Effector memory CD8-positive, alpha-beta T cell (primary cell): ENCODE results near the gene TOB1.
A peak's percentile ranks its signal among the peaks of the same experiment; 100 is the strongest.
"Not testable (repeated sequence)": the region's sequence is repeated elsewhere in the genome, so short reads cannot be mapped to it uniquely, and the experiment has no call there.

Source experiments
- ATAC-seq: fragments of 150-1000 bp; cut with Tn5 transposase; replicated peaks from 2 replicates; pipeline ENCODE4 v1.10.0; 2021; ENCODE audit warnings: mild to moderate bottlenecking, moderate library complexity
- DNase-seq, 3 experiments: peaks; one replicate each; pipeline ENCODE4 v3.0.0; 2021
- H3K27ac Mint-ChIP-seq, 2 donors: one replicate each; pipeline ENCODE4 v1.8.0; 2022; ENCODE audit warnings: mild to moderate bottlenecking in 2 of 2, mixed read lengths in 2 of 2, moderate library complexity in 2 of 2
- H3K27me3 Mint-ChIP-seq, 2 donors: one replicate each; pipeline ENCODE4 v1.8.0; 2022; ENCODE audit warnings: mixed read lengths in 2 of 2
- H3K36me3 Mint-ChIP-seq: one replicate; pipeline ENCODE4 v1.8.0; 2022; ENCODE audit warnings: mild to moderate bottlenecking, moderate library complexity, mixed read lengths; ENCODE audit not compliant: insufficient read depth
- H3K4me1 Mint-ChIP-seq, 2 donors: one replicate each; pipeline ENCODE4 v1.8.0; 2022; ENCODE audit warnings: low read depth in 2 of 2, mixed read lengths in 2 of 2
- H3K4me3 Mint-ChIP-seq, 2 donors: one replicate each; pipeline ENCODE4 v1.8.0; 2022; ENCODE audit warnings: mild to moderate bottlenecking in 2 of 2, mixed read lengths in 2 of 2, moderate library complexity in 2 of 2
- H3K9me3 Mint-ChIP-seq, 2 donors: one replicate each; pipeline ENCODE4 v1.8.0; 2022; ENCODE audit warnings: mixed read lengths in 2 of 2

The TOB1 gene

GRCh38 chr17:50868602-50869001 lies 2.4 kb upstream of the TOB1 start:
- DNase-seq = no peak

GRCh38 chr17:50868140-50868438 lies 1.9 kb upstream of the TOB1 start:
- Mint-ChIP-seq H3K4me1 (peaks cover 38 to 53% of the 10 kb centered on the region in 2 donors), H3K27me3 (no peaks in the 10 kb centered on the region), H3K4me3 (peak overlapping the region; percentile 98 to 99), H3K9me3 (no peaks in the 10 kb centered on the region), H3K36me3 (peaks cover 51% of the 10 kb centered on the region), H3K27ac (peak overlapping the region; percentile 90 to 95)
- ATAC-seq = no peak
- DNase-seq = no peak

More at GRCh38 chr17:50868602-50869001, 2.4 kb upstream of the TOB1 start:
- Mint-ChIP-seq H3K4me3 (peak overlapping the region; percentile 98 to 99), H3K36me3 (peaks cover 46% of the 10 kb centered on the region), H3K27ac (peak overlapping the region in 1 of 2 donors; percentile 95), H3K27me3 (no peaks in the 10 kb centered on the region), H3K9me3 (no peaks in the 10 kb centered on the region), H3K4me1 (peaks cover 33 to 53% of the 10 kb centered on the region in 2 donors)
- no peak for ATAC-seq

- Mint-ChIP-seq H3K27me3 (no peaks in the 10 kb centered on the region), H3K9me3 (no peaks in the 10 kb centered on the region), H3K4me3 (peak overlapping the region; percentile 98 to 99), H3K4me1 (peaks cover 41 to 55% of the 10 kb centered on the region in 2 donors), H3K36me3 (peaks cover 57% of the 10 kb centered on the region), H3K27ac (peak overlapping the region; percentile 90 to 95)
- DNase-seq (peak; percentile 71 to 77 (median 73)), ATAC-seq (peak; percentile 45)
Measured at GRCh38 chr17:50867363-50868139, 1.4 kb upstream of the TOB1 start.

GRCh38 chr17:50866950-50867362 lies 802 bp upstream of the TOB1 start:
- peak overlapping the region; percentile 98 to 99 for H3K4me3 Mint-ChIP-seq
- H3K36me3 Mint-ChIP-seq = peaks cover 62% of the 10 kb centered on the region
- H3K4me1 Mint-ChIP-seq = peaks cover 40 to 54% of the 10 kb centered on the region in 2 donors
- no peaks in the 10 kb centered on the region for H3K27me3 Mint-ChIP-seq
- DNase-seq (peak in 2 of 3 experiments; percentile 64 to 68), ATAC-seq (peak; percentile 29)
- H3K27ac Mint-ChIP-seq = peak overlapping the region; percentile 90 to 95
- no peaks in the 10 kb centered on the region for H3K9me3 Mint-ChIP-seq

- Mint-ChIP-seq H3K4me3 (peak overlapping the region; percentile 98 to 99), H3K9me3 (no peaks in the 10 kb centered on the region), H3K36me3 (peaks cover 72% of the 10 kb centered on the region), H3K4me1 (peaks cover 39 to 54% of the 10 kb centered on the region in 2 donors), H3K27ac (peak overlapping the region; percentile 90 to 95), H3K27me3 (no peaks in the 10 kb centered on the region)
- DNase-seq = no peak
- peak; percentile 3 for ATAC-seq
Measured at GRCh38 chr17:50865868-50866260, 290 bp downstream of the TOB1 start.

GRCh38 chr17:50865060-50865867 lies 890 bp downstream of the TOB1 start:
- peak; percentile 42 to 46 (median 43) for DNase-seq
- H3K4me1 Mint-ChIP-seq = peaks cover 39 to 54% of the 10 kb centered on the region in 2 donors
- peak overlapping the region; percentile 98 to 99 for H3K27ac Mint-ChIP-seq
- ATAC-seq = peak; percentile 2
- no peaks in the 10 kb centered on the region for H3K27me3 Mint-ChIP-seq
- H3K36me3 Mint-ChIP-seq = peaks cover 76% of the 10 kb centered on the region
- H3K4me3 Mint-ChIP-seq = peak overlapping the region; percentile 98 to 99
- H3K9me3 Mint-ChIP-seq = no peaks in the 10 kb centered on the region

GRCh38 chr17:50864747-50865059 lies 1.5 kb downstream of the TOB1 start:
- Mint-ChIP-seq H3K4me3 (peak overlapping the region; percentile 98 to 99), H3K27me3 (no peaks in the 10 kb centered on the region), H3K9me3 (no peaks in the 10 kb centered on the region), H3K36me3 (peaks cover 79% of the 10 kb centered on the region), H3K4me1 (peaks cover 39 to 54% of the 10 kb centered on the region in 2 donors), H3K27ac (peak overlapping the region; percentile 98 to 99)
- DNase-seq (no peak), ATAC-seq (no peak)

GRCh38 chr17:50863931-50864330 lies 2.2 kb downstream of the TOB1 start:
- no peaks in the 10 kb centered on the region for H3K9me3 Mint-ChIP-seq
- no peak for ATAC-seq
- H3K4me1 Mint-ChIP-seq = peaks cover 39 to 54% of the 10 kb centered on the region in 2 donors
- no peak for DNase-seq
- no peaks in the 10 kb centered on the region for H3K27me3 Mint-ChIP-seq
- H3K36me3 Mint-ChIP-seq = peaks cover 79% of the 10 kb centered on the region
- H3K4me3 Mint-ChIP-seq = peak overlapping the region; percentile 98 to 99
- peak overlapping the region; percentile 98 to 99 for H3K27ac Mint-ChIP-seq

- peaks cover 79% of the 10 kb centered on the region for H3K36me3 Mint-ChIP-seq
- H3K9me3 Mint-ChIP-seq = no peaks in the 10 kb centered on the region
- no peaks in the 10 kb centered on the region for H3K27me3 Mint-ChIP-seq
- ATAC-seq (no peak), DNase-seq (peak; percentile 21 to 27 (median 27))
- peaks cover 36 to 49% of the 10 kb centered on the region in 2 donors for H3K4me1 Mint-ChIP-seq
- H3K27ac Mint-ChIP-seq = peak overlapping the region; percentile 98 to 99
- H3K4me3 Mint-ChIP-seq = peak overlapping the region; percentile 98 to 99
Measured at GRCh38 chr17:50863221-50863843, 2.8 kb downstream of the TOB1 start.

GRCh38 chr17:50861822-50862528 lies 4.2 kb downstream of the TOB1 start:
- H3K27me3 Mint-ChIP-seq = no peaks in the 10 kb centered on the region
- H3K4me3 Mint-ChIP-seq = peak overlapping the region; percentile 33 to 57
- peaks cover 65% of the 10 kb centered on the region for H3K36me3 Mint-ChIP-seq
- DNase-seq = no peak
- H3K9me3 Mint-ChIP-seq = no peaks in the 10 kb centered on the region
- peaks cover 24 to 36% of the 10 kb centered on the region in 2 donors for H3K4me1 Mint-ChIP-seq
- ATAC-seq = no peak
- H3K27ac Mint-ChIP-seq = peak overlapping the region; percentile 61 to 87

- H3K36me3 Mint-ChIP-seq = peaks cover 59% of the 10 kb centered on the region
- no peaks in the 10 kb centered on the region for H3K9me3 Mint-ChIP-seq
- no peak for DNase-seq
- ATAC-seq = no peak
- peak overlapping the region; percentile 61 to 87 for H3K27ac Mint-ChIP-seq
- no peaks in the 10 kb centered on the region for H3K27me3 Mint-ChIP-seq
- peaks cover 24 to 35% of the 10 kb centered on the region in 2 donors for H3K4me1 Mint-ChIP-seq
- peak overlapping the region in 1 of 2 donors; percentile 33 for H3K4me3 Mint-ChIP-seq
Measured at GRCh38 chr17:50861334-50861676, 4.8 kb downstream of the TOB1 start.

- Mint-ChIP-seq H3K36me3 (peaks cover 44% of the 10 kb centered on the region), H3K4me1 (peaks cover 22 to 29% of the 10 kb centered on the region in 2 donors)
- not testable (repeated sequence) for H3K4me3 Mint-ChIP-seq, ATAC-seq, H3K9me3 Mint-ChIP-seq, H3K27me3 Mint-ChIP-seq, DNase-seq, H3K27ac Mint-ChIP-seq
Measured at GRCh38 chr17:50859727-50860126, 6.4 kb downstream of the TOB1 start.
